HG03103 (cell line): ENCODE measurements around the gene PAM.
"Not testable (repeated sequence)": the region's sequence is repeated elsewhere in the genome, so short reads cannot be mapped to it uniquely, and the experiment has no call there.

Source experiments
- ATAC-seq: cut with Tn5 transposase; IDR thresholded peaks from one replicate; pipeline ENCODE4 v1.9.1; 2021; ENCODE audit warnings: low read depth; ENCODE audit not compliant: unreplicated experiment

The PAM gene

DNA sequence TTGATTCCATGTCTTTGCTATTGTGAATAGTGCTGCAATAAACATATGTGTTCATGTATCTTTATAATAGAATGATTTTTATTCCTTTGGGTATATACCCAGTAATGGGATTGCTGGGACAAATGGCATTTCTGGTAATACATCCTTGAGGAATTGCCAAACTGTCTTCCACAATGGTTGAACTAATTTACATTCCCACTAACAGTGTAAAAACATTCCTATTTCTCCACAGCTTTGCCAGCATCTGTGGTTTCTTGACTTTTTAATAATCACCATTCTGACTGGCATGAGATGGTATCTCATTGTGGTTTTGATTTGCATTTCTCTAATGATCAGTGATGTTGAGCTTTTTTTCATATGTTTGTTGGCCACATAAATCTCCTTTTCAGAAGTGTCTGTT lies 20.7 kb downstream of the PAM start:
- ATAC-seq = not testable (repeated sequence)

DNA sequence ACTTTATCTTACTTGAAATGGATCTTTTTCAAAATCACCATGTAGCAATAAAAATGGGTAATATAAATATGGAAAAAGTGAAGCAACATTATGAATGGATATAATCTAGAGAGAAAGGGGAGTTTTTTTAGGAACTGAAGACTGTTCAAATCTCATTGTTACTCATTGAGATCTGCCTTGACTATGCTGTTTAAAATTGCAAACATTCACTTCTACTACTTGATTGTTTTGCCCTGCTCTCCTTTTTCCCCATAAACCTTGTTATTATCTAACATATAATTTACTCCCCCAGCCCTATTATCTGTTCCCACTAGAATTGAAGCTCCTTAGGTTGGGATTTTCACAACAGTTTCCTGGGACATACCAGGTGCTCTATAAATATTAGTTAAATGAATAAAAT lies 22.0 kb downstream of the PAM start:
- no peak for ATAC-seq

DNA sequence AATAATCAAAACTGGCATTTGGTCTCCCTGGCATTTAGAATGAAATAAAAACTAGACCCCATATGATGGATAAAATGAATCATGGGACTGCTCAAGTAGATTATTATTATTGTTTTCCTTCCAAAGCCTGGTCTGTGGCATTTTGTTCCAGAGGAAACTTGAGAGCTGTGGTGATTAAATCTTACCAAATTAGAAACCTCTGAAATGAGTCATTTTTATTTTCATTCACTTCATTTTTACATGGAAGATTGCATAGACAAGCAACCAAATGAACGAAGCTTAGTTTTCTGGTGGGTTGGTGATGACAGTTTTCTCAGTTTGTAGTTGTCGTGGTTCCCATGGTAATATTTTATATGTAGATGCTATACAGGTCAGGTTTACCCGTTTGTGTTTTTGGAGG lies 23.4 kb downstream of the PAM start:
- no peak for ATAC-seq

DNA sequence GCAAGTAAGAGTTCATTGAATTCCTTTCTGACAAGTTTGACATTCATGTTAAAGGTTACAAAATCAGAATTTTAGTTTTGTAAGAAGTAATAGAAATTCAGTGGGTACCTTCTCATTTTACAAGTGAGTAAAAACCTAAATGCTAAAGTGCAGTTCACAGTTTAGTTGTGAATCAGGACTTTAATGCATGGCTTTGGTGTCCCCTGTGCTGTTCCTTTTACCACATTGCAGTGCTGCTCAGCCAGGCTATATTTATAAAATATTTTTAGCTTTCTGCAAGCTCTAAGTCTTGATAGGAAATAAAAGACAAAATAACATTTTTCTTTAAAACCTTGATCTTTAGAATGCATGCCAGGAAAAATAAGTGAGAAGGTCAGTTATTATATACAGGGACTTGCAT lies 26.3 kb downstream of the PAM start:
- ATAC-seq = no peak

DNA sequence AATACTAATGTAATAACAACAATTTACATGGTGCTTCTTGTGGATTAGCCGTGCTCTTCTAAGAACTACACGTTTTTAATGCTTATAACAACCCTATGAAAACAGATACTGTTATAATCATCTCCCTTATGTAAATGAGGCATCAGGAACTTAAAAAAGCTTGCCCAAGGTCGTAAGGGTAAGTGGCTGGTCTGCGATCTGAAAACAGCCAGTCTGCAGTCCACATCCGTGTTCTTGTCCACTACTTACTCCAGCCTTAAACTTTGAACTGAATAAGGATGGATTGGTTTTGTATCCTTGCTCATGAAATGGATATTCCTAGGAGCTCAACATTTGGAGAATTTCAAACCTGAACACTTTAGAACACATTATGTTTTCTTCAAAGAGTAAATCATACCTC lies 26.7 kb downstream of the PAM start:
- no peak for ATAC-seq

DNA sequence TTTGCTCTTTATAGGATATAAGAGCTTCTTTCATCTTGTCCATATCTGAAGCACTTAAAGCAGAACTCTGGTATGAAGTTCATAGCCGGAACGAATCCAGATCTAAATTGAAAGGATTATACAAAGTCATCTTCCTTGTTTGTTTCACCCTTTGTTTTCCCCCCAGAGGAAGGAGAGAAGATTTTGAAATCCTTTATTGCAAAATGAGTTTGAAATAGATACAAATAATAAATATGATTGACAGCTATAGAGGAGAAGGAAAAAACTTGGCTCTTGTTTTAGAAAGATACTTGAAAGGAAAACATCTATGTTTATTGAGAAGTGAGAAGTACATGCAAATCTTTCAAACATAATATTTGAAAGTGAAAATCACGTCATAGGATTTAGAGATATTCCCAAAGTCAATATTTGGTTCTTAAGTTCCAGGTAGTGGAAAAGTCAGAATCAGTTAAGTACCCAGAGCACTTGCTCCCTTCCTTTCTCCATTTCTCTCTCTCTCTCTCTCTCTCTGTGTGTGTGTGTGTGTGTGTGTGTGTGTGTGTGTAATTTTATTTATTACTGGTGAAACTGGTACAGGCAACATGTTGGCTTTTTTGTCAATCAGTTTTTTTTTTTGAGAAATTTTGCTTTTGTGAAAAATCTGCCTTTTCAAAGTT lies 27.2 kb downstream of the PAM start:
- no peak for ATAC-seq

DNA sequence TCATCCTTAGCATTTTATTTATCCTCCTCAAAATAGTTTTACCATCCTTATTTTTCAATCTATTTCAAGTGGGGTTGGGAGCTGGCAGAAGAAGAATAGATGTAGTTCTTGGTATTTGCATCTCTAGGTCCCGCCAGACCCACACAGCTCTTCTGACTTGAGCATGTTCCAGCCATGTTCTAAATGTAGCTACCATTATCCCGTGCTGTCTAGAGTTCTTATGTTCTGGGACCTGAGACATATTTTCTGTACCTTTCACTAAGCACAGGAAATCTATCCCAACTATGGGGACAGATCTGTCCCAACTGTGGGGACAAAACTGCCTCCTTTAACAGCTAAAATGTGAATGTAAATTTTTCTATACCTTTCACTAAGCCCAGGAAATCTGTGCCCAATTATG lies 32.0 kb downstream of the PAM start:
- no peak for ATAC-seq

DNA sequence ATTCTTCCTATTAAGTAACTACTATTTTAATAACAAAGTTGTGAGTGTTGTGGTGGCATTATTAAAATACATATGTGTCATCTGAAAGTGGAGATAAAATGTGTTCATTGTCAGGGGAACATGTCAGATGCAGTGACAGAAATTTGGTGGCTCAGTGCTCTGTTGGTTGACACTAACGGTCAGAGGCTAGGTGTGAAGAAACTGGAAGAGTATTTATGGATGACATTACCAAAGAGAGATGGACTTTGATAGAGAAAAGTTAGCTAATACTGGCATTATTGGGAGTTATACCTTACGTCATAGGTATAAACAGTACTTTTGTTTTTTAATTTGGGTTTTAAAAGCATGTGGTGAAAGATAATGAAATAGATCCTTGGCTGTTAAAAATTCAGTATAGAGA lies 33.7 kb downstream of the PAM start:
- no peak for ATAC-seq

DNA sequence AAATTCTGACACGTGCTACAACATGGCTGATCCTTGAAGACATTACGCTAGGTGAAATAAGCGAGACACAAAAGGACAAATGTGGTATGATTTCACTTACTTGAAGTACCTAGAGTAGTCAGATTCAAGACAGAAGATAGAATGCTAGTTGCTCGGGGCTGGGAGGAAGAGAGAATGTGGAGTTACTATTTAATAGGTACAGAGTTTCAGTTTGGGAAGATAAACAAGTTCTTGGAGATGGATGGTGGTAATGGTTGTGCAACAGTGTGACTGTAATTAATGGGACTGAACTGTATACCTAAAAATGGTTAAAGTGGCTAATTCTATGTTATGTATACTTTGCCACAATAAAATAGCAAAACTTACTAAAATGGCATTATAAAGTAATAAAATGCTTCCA lies 34.4 kb downstream of the PAM start:
- no peak for ATAC-seq

DNA sequence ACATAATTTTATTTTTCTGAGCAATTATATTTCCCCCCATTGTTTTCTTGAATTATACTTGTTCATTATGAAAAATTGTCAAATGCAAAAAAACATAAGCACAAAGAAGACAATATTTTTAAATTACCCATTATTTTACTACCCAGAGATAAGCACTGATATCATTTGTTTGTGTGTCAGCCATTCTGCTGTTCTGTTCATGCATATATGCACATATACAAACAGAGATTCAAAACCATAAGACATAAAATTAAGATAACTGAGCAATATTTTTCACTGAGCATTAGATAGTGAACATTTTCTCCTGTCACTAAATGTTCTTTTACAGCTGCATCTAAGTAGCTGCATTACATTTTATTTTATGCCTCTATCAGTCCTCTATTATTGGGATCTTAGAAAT lies 35.6 kb downstream of the PAM start:
- no peak for ATAC-seq

DNA sequence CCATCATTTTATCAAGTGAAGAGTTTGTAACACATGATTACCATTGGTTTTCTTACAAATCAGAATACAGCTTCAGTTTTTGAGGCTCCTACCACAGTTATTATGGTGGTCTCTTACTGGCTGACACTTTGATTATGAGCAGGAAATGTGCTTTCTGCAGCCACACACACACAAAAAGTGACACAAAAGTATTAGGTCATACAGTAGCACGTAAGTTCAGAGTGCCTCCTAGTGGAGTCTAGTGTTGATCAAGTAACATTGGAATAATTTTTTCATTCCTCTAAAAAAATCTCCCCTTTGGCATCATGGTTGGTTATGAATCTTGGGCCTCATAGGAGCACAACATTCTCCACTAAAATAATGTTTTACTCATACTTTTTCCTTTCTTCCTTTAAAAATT lies 37.6 kb downstream of the PAM start:
- no peak for ATAC-seq

DNA sequence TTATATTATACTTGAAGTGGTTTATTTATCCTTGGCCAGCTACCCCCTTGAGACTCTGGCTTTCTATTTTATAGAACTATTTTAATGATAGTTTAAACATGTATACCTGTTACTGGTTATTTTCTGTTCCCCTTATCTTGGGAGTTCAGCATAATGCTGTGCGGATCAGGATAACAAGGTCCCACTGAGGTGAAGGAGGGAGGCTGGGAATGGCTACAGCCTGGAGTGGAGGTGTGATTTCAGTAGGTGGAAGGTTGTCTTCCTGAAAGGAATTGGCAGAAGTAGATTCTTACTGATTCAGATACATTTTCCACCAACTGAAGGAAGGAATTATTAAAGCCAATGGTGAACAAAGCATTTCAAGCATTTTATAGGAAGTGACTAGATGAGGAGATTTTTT lies 38.9 kb downstream of the PAM start:
- no peak for ATAC-seq

DNA sequence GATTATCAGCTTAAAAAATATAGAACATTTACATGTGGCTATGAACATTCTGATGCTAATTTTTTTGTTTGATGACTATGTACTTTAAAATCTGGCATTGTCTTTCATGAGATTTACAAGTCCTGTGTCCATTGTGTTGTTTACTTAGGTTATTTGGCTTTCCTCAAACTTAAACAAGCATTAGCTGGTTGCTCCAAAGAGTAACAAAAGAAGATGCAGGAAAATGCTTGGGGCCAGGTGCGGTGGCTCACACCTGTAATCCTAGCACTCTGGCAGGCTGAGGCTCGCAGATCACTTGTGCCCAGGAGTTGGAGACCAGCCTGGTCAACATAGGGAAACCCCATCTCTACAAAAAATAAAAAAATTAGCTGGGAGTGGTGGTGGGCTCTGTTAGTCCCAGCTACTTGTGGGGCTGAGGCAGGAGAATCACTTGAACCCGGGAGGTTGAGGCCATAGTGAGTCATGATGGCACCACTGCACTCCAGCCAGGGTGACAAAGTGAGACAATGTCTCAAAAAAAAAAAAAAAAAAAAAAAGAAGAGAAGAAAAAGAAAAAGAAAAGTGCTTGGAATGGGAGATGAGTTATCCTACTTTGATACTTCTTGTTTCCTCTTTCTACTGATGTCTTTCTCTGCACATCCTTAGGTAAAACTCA lies 39.7 kb downstream of the PAM start:
- no peak for ATAC-seq

DNA sequence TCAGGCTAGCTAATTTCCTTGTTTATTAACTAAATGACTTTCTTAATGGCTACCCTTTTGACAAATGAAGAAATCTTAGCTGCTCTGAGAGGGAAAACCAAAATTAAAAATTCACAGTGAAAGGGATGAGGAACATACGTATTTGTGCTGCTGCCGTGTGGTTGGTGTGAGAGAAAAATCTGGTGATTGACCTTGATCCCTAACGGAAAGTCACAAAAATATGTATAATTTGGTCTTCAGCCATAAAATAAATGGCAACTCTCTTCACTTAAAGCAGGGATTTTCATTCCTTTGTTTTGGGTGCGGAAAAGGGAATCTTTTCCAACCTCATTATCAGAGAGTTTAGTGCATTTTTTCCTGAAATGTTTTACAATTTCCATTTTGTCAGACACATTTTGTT lies 40.4 kb downstream of the PAM start:
- no peak for ATAC-seq

DNA sequence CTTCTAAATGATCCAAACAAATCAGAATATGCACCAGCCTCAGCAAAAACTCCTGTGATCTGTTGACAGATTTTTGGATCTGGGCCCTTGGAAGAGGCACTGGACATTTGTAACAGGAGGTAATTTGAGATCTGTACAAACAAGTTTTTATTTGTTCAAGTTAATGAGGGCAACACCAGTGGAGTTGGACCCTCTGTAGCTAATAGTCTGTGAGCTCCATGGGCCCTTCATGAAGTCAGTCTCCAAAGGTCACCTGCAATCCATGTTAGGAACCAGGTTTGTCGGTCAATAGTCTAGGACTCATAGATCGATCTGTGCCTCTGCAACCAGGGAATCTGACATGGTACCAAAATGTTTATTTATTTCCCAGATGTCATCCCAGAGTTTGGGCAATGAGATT lies 40.9 kb downstream of the PAM start:
- ATAC-seq = no peak

DNA sequence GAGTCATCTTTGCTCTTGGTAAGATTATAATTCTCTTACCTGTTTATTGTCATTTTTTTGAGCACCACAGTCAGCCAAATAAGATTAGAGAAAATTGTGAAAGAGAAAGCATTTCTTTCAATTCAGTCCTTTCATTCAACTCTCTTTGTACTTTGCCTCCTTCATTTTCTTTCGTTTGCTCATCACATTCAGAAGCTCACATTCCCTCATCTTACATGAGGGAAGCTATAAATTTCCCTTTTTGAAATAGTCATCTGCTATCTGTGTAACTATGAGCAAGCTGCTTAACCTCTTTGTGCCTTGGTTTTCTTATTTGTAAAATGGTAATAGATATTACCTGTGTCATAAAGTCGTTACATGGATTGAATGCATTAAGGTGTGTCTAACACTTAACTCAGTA lies 41.4 kb downstream of the PAM start:
- no peak for ATAC-seq

DNA sequence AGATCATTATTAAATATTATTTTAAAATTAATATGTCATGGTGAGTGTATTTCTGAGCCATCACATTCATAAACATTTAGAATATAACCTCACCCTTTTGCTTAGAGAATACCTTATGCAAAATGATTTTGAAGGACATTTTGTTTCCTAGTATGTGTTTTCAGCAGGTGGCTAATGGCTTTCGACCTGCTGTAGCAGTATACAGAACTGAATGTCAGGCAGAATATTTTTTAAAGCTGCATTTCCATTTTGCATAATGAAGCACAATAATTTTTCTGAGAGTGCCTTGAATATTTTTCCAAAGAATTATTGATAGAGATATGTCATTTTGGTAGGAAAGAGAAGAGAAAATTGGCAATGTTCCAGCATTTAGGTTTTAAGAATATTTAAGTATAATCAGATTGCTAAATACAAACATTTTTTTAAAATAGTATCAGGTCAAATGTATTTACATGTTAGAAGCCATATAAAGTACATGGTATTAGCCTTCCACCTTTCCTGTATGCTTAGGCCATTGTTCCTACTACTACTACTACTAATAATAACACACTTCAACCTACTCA lies 42.3 kb downstream of the PAM start:
- ATAC-seq = no peak

DNA sequence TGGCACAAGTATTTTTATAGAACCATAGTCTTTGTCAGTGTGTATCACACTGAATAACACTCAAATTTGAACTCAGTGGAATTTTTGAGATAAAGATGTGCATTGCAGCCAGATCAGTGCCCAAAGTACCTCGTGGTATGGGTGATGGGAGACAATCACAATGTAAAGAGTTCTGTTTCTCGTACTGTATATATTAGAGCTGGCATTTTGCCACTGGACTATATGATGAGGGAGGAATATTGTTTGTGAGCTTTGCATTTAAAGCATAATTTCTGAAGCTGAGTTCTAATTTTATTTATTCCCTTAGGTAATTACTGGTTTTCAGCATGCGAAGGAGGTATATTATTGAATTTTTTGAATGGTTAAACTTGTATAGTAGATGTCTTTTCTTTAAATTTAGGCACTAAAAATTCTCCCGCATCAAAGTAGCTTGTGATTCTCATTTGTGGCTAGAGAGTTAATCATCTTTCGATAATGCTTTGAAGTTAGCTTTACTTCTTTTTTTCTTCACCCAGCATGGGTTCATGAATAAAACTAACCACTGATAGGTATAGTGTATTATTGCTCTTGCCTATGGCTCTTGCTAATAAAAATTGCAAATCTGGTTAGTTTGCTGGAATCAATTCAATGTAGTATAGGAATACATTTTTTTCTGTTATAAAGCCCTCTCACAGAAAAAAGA lies 43.1 kb downstream of the PAM start:
- ATAC-seq = no peak

DNA sequence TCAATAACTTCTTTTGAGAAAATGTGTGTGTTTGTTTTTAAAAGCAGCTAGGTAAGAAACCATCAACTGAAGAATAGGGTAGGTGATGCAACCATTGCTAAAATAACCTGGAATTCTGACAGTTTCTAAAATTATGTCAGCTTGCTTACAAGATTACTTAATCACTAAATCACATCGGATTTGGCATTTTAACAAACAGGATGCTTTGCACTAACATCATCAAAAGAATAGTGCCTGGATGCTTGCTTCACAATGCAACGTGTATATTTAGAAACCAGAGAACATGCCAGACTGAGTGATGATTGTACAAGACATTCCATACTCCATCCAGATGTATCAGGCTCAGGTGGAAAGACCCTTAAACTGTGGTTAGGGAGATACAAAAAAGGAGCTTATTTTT lies 43.9 kb downstream of the PAM start:
- ATAC-seq = no peak

DNA sequence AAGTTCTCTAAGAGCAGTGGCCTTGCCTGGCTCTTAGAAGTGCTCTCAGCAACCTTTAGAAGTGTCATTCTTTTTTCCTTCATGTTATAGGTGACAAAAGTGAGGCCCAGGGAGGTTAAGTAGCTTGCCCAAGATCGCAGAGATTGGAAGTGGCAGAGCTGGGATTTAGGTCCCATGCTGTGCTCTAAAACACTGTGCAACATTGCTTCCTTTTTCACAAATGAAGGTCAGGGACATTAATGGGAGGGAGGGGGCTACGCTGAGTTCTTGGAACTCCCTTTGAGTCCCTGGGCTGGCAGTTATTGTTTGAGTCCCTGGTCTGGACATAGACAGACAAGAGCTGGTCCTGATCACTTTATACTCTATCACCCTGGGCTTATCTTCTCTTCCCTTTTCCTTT lies 45.3 kb downstream of the PAM start:
- ATAC-seq = no peak

DNA sequence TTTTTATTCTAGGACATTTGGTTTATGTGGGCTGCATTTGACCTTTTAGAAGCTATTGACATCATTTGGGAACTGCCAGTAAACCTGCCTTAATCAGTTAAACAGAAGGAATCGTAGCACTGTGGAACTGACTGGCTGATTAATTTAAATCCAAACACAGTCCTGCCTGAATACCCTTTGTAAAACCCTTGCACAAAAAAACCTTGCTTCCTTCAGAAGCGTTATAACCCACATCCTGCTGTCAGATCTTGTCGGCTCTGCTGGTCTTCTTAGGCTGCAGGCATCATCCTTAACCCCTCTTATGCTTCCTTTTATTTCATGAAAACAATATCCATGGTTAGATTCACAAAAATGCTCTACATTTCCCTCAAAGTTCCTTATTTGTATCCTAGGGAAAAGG lies 46.3 kb downstream of the PAM start:
- peak; percentile 58 for ATAC-seq
